T47D (cell line): ENCODE data around the gene SLC6A2.
A peak's percentile ranks its signal among the peaks of the same experiment; 100 is the strongest.

Source experiments
- DNase-seq, 2 experiments: peaks; one replicate each; pipeline versions ENCODE4 v3.0.0 to v3.0.0-alpha.2; 2011 to 2012; ENCODE audit warnings: low read depth in 1 of 2, low spot score in 1 of 2
- JUND ChIP-seq: IDR thresholded peaks from 2 replicates; pipeline ENCODE4 v1.6.1; 2012; ENCODE audit warnings: low read depth
- in situ Hi-C: cut with HindIII; loops from 2 replicates; pipeline ENCODE4 v1.10.0; 2016; ENCODE audit warnings: low sequenced_read_pairs, low pct_unique_long_range_greater_than_20kb

The SLC6A2 gene

DNA sequence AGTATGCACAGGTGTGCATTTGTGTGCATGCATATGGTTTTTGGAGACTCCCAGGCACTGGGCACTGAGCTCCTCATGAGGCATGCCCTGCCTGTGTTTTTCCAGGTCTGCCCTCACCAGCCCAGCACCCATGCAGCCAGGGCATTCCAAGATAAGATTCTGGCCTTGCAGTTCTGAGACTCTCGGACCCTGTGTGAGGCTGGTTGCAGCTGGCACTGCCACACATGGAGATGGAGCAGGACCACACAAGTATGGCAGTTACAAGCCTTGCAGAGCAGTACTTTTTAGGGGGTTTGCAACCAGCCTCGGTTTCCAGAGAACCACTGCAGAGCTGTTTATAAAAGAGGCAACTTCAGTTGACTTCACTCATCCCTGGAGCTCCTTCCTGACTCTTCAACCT lies 10.2 kb downstream of the SLC6A2 start:
- no peak for DNase-seq
- in situ Hi-C loops = no loop called here
- TF ChIP-seq JUND = no peak

GRCh38 chr16:55667753-55668152 lies 12.0 kb downstream of the SLC6A2 start:
- in situ Hi-C loops = no loop called here
- no peak for TF ChIP-seq JUND
- no peak for DNase-seq

- DNase-seq = peak in 1 of 2 experiments; percentile 7
- TF ChIP-seq JUND = no peak
- in situ Hi-C loops = no loop called here
Measured at GRCh38 chr16:55668340-55669281, 12.8 kb downstream of the SLC6A2 start.

DNA sequence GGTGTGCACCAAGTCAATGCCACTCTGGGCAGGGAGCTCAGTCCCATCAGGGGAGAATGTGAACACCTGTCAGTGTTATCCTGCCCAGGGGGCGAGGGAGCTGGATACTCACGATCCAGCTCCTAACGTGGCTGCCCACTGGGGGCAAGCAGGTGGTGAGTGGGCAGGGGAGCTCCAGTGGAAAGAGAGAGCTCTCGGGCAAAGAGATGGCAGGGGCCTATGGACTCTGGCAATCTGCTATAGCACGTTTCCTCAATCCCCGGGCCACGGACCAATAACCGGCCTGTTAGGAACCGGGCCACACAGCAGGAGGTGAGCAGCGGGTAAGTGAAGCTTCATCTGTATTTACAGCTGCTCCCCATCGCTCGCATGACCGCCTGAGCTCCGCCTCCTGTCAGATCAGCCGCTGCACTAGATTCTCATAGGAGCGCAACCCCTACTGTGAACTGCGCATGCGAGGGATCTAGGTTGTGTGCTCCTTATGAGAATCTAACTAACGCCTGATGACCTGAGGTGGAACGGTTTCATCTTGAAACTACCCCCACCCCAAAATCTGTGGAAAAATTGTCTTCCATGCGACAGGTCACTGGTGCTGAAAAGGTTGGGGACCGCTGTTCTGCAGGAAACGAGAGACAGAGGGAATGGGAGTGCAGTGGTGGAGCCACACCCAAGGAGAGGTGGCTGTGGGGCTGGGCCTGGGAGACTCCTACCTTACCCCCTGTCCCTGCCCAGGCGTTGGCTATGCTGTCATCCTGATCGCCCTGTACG lies 15.6 kb downstream of the SLC6A2 start:
- no peak for TF ChIP-seq JUND
- DNase-seq = no peak
- in situ Hi-C loops = no loop called here

DNA sequence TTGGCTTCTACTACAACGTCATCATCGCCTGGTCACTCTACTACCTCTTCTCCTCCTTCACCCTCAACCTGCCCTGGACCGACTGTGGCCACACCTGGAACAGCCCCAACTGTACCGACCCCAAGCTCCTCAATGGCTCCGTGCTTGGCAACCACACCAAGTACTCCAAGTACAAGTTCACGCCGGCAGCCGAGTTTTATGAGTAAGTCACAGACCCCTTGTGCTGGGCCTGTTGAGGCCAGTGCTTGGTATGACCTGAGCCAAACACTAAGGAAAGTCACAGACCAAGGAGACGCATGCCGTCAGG lies 16.1 kb downstream of the SLC6A2 start:
- DNase-seq = no peak
- in situ Hi-C loops = no loop called here
- TF ChIP-seq JUND = no peak

DNA sequence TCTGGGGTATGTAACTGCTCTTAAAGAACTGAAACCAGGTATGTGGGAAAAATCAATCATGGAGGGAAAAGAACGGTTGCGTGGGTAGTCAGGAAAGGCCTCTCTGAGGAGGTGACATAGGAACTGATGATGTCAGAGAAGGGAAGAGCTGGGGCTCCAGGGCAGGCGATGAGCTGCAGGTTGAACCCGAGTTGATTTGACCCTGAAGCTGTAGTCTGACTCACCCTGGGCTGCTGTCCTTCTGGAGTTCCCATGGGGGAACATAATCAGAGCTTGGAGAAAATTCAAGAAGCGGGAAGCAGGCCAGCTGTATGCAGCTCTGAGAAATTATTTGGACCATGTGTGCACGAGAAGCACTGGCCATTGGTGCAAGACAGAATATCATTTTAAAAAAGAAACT lies 16.7 kb downstream of the SLC6A2 start:
- no peak for DNase-seq
- in situ Hi-C loops = no loop called here
- no peak for TF ChIP-seq JUND

DNA sequence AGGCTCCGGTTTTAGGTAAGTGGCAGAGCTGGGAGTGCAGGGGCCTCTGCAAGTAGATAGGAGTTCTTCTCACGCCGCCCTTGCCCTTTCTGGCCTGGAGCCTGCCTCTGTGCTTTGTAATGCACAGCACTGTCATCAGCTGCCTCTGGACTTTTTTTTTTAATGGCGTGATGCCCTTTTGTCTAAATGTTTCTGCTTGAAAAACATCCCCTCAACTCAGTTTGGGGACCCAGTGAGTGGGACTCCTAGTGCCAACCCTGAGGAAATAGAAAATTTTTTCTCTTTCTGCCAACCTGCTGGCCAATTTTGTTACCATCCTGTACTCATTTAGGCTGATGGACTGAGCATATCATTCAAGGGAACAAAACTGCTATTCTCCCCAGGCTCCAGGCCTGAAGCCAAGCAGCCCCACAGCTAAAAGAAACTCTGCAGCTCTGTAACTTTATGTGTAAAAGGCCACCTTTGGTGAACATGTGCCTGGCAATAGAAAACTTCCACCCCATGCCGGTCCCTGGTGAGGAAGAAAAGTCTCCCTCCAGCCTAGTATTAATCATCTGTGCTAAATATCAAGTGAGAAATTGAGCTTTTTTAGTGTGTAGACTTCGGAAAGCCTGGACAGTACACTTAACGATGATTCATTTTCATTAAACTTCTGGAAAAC lies 22.5 kb downstream of the SLC6A2 start:
- DNase-seq = no peak
- in situ Hi-C loops = no loop called here

DNA sequence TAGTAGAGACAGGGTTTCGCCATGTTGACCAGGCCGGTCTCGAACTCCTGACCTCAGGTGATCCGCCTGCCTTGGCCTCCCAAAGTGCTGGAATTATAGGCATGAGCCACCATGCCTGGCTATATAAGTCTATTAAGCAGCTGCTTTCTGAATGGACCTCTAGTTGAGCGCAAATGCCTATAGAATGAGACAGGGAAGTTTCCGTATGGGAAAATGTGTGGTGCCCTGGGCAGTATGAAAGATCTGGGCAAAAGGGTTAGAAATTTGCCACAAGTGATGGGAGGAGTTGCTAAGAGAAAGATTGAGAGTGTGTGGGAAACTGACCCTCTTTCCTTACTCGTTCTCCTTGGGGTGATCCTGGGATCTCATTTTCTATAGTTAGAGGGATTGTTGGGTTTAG lies 26.3 kb downstream of the SLC6A2 start:
- no peak for DNase-seq
- in situ Hi-C loops = no loop called here
- TF ChIP-seq JUND = no peak

More for the DNA sequence above, 22.5 kb downstream of the SLC6A2 start:
- TF ChIP-seq JUND = no peak

- DNase-seq = no peak
- no peak for TF ChIP-seq JUND
- in situ Hi-C loops = no loop called here
Measured at GRCh38 chr16:55685973-55686372, 30.2 kb downstream of the SLC6A2 start.

- in situ Hi-C loops = no loop called here
- TF ChIP-seq JUND = no peak
- DNase-seq = no peak
Measured at GRCh38 chr16:55686671-55687070, 30.9 kb downstream of the SLC6A2 start.

- DNase-seq = no peak
- in situ Hi-C loops = no loop called here
- TF ChIP-seq JUND = no peak
Measured at GRCh38 chr16:55687802-55688201, 32.0 kb downstream of the SLC6A2 start.

GRCh38 chr16:55690841-55691240 lies 35.1 kb downstream of the SLC6A2 start:
- in situ Hi-C loops = no loop called here
- no peak for DNase-seq
- no peak for TF ChIP-seq JUND

- no peak for DNase-seq
- no peak for TF ChIP-seq JUND
- in situ Hi-C loops = no loop called here
Measured at GRCh38 chr16:55691771-55692170, 36.0 kb downstream of the SLC6A2 start.
